K562 (cell line): Measurements from ENCODE around the gene PRPF8. TPM values are rescaled to one million over a fixed set of nuclear protein-coding genes. Genes with fewer than 3 reads are reported as not detected.

Experiments
- DEAF1 ChIP-seq: fragments of 450-650 bp; formaldehyde crosslinking; IDR thresholded peaks from 2 replicates; pipeline ENCODE4 v1.4.0; 2020; ENCODE audit warnings: mild to moderate bottlenecking, moderate library complexity
- ELF4 ChIP-seq: fragments of 450-650 bp; formaldehyde crosslinking; IDR thresholded peaks from 2 replicates; pipeline ENCODE4 v1.4.0; 2022; ENCODE audit warnings: missing genetic modification characterization
- HNRNPLL ChIP-seq: fragments of 200-400 bp; formaldehyde crosslinking; IDR thresholded peaks from 2 replicates; pipeline ENCODE4 v1.6.1; 2017; ENCODE audit warnings: low read length, low read depth, mild to moderate bottlenecking; ENCODE audit not compliant: poor library complexity, severe bottlenecking
- MEIS2 ChIP-seq: fragments of 450-650 bp; IDR thresholded peaks from 2 replicates; pipeline ENCODE4 v1.6.1; 2014; ENCODE audit warnings: mild to moderate bottlenecking; ENCODE audit not compliant: partially characterized antibody
- NCOA1 ChIP-seq: fragments of 450-650 bp; IDR thresholded peaks from 2 replicates; pipeline ENCODE4 v1.6.1; 2016; ENCODE audit warnings: low read depth
- NFXL1 ChIP-seq: fragments of 450-650 bp; formaldehyde crosslinking; IDR thresholded peaks from 2 replicates; pipeline ENCODE4 v1.4.0; 2021; ENCODE audit warnings: mild to moderate bottlenecking
- NUFIP1 ChIP-seq: fragments of 450-650 bp; IDR thresholded peaks from 2 replicates; pipeline ENCODE4 v1.6.1; 2018; ENCODE audit not compliant: partially characterized antibody
- POLR2AphosphoS2 ChIP-seq: IDR thresholded peaks from 2 replicates; pipeline ENCODE4 v1.6.1; 2012; ENCODE audit warnings: low read length, improper control_type of control experiment
- RERE ChIP-seq: sonication (generic); formaldehyde crosslinking; IDR thresholded peaks from 2 replicates; pipeline ENCODE4 v1.8.0; 2023; ENCODE audit warnings: missing genetic modification reagents, mild to moderate bottlenecking, borderline replicate concordance
- SAP30 ChIP-seq: fragments of 200-600 bp; sonication (generic); IDR thresholded peaks from 2 replicates; pipeline ENCODE4 v1.6.1; 2012; ENCODE audit warnings: borderline replicate concordance, low read depth, mild to moderate bottlenecking, moderate library complexity, low read length, control low read depth, inconsistent platforms; ENCODE audit not compliant: insufficient read depth, poor library complexity, severe bottlenecking
- SOX6 ChIP-seq: fragments of 450-650 bp; IDR thresholded peaks from 2 replicates; pipeline ENCODE4 v1.6.1; 2014; ENCODE audit warnings: mild to moderate bottlenecking
- SRSF1 ChIP-seq: fragments of 200-400 bp; formaldehyde crosslinking; IDR thresholded peaks from 2 replicates; pipeline ENCODE4 v1.6.1; 2017; ENCODE audit warnings: mild to moderate bottlenecking, low read depth, low read length, moderate library complexity
- TCF7L2 ChIP-seq: fragments of 150-350 bp; IDR thresholded peaks from 2 replicates; pipeline ENCODE4 v1.6.1; 2016; ENCODE audit warnings: low read depth, mild to moderate bottlenecking, low read length, moderate library complexity
- TEAD2 ChIP-seq: fragments of 450-650 bp; IDR thresholded peaks from 2 replicates; pipeline ENCODE4 v1.6.1; 2016; ENCODE audit warnings: missing genetic modification characterization, control low read depth, missing compliant biosample characterization
- TEAD4 ChIP-seq, 2 experiments: sonication (generic) in 1 of 2; formaldehyde crosslinking in 1 of 2; IDR thresholded peaks; 2 replicates each; pipeline versions ENCODE4 v1.6.1 to v1.8.0; 2012 to 2022; ENCODE audit warnings: borderline replicate concordance in 1 of 2, inconsistent platforms in 1 of 2, low read length in 1 of 2, mild to moderate bottlenecking in 1 of 2, missing genetic modification reagents in 1 of 2
- U2AF2 ChIP-seq: fragments of 200-400 bp; formaldehyde crosslinking; optimal IDR thresholded peaks from 2 replicates; pipeline ENCODE3; 2017; ENCODE audit warnings: low read depth, mild to moderate bottlenecking, low read length
- ZBTB8A ChIP-seq: fragments of 450-650 bp; IDR thresholded peaks from 2 replicates; pipeline ENCODE4 v1.6.1; 2018; ENCODE audit warnings: mild to moderate bottlenecking, moderate library complexity; ENCODE audit not compliant: partially characterized antibody
- ZNF174 ChIP-seq: fragments of 250-450 bp; sonication (Bioruptor Pico); IDR thresholded peaks from 2 replicates; pipeline ENCODE4 v1.4.0; 2020; ENCODE audit warnings: mild to moderate bottlenecking
- ZNF175 ChIP-seq: fragments of 200-800 bp; sonication (Bioruptor generic); IDR thresholded peaks from 2 replicates; pipeline ENCODE4 v1.6.1; 2016; ENCODE audit warnings: low read depth, mild to moderate bottlenecking, missing genetic modification characterization, missing compliant biosample characterization
- ZNF239 ChIP-seq: fragments of 250-450 bp; sonication (Bioruptor Pico); IDR thresholded peaks from 2 replicates; pipeline ENCODE4 v1.4.0; 2020; ENCODE audit warnings: mild to moderate bottlenecking
- ZNF57 ChIP-seq: fragments of 450-650 bp; formaldehyde crosslinking; IDR thresholded peaks from 2 replicates; pipeline ENCODE4 v1.4.0; 2020; ENCODE audit warnings: mild to moderate bottlenecking, moderate library complexity
- ZNF717 ChIP-seq: fragments of 250-450 bp; sonication (Bioruptor Pico); IDR thresholded peaks from 2 replicates; pipeline ENCODE4 v1.5.0; 2021
- polyA plus RNA-seq, 8 experiments: library from polyadenylated mRNA; depleted of rRNA in 4 of 8; stranded (reverse) in 5 of 8; unstranded in 3 of 8; fragments of >200 nt; fragmentation: Nextera tagmentation in 2 of 8; fragmentation: Illumina TruSeq in 1 of 8; extraction: Ambion mirVana in 2 of 8; extraction: Trizol in 1 of 8; gene quantifications; 2 replicates each; pipeline versions ENCODE4 v1.2.1 to v1.2.3, GENCODE V29; 2011 to 2014; ENCODE audit warnings: inconsistent platforms in 1 of 8, missing spikeins in 1 of 8
- total RNA-seq, 7 experiments: library from RNA; depleted of rRNA in 6 of 7; stranded (reverse); fragments of >200 nt in 6 of 7; fragmentation: Illumina TruSeq in 2 of 7; extraction: Trizol in 2 of 7; gene quantifications; 2 replicates each; pipeline versions ENCODE4 v1.2.1 to v1.2.3, GENCODE V29; 2011 to 2021; ENCODE audit warnings: low replicate concordance in 1 of 7

PRPF8 gene
- total and polyA plus RNA-seq, 9 of the 15 experiments (the other 6 are each of a cell fraction or from before 2014, with no cell fraction given) = 64.3 to 294 (median 85.9) TPM

GRCh38 chr17:1716076-1716911 is 31.6 kb upstream of the PRPF8 start (continued):
- TF ChIP-seq TEAD4 (IDR thresholded peaks at IDR 0.05; ENCODE audit: low read length) = 0 out of 2 replicates have a peak, but pooled peaks have one; percentile 31
- TF ChIP-seq TEAD4 (CRISPR knock-in tag; IDR thresholded peaks at IDR 0.05; ENCODE audit: borderline replicate concordance) = no peak
- no peak for TF ChIP-seq SOX6
- TF ChIP-seq ELF4 (CRISPR knock-in tag) = no peak
- no peak for TF ChIP-seq RERE (CRISPR knock-in tag)
- TF ChIP-seq MEIS2 = peak; percentile 21
- no peak for TF ChIP-seq ZNF57 (CRISPR knock-in tag)
- no peak for TF ChIP-seq U2AF2
- TF ChIP-seq POLR2AphosphoS2 = no peak
- no peak for TF ChIP-seq ZBTB8A
- no peak for TF ChIP-seq ZNF717 (CRISPR knock-in tag)
- TF ChIP-seq ZNF174 (CRISPR knock-in tag) = no peak
- TF ChIP-seq HNRNPLL = peak; percentile 68
- peak; percentile 96 for TF ChIP-seq SAP30
- TF ChIP-seq ZNF239 (CRISPR knock-in tag) = no peak
- TF ChIP-seq TEAD2 = no peak
- TF ChIP-seq NUFIP1 = no peak
- no peak for TF ChIP-seq NCOA1
- TF ChIP-seq NFXL1 = no peak
- TF ChIP-seq SRSF1 = no peak
- TF ChIP-seq ZNF175 (CRISPR knock-in tag) = no peak
- TF ChIP-seq TCF7L2 = no peak
- no peak for TF ChIP-seq DEAF1 (CRISPR knock-in tag)
